HL-60 (cell line): ENCODE data around the gene AFF1.

Experiments
- DNase-seq, 2 experiments: peaks; one replicate each; pipeline ENCODE4 v3.0.0-alpha.2; 2010 to 2020; ENCODE audit warnings: low read depth in 1 of 2, low spot score in 1 of 2
- H3K27ac ChIP-seq: fragments of 250-450 bp; sonication (Bioruptor Pico); replicated peaks from 2 replicates; pipeline ENCODE4 v1.5.1; 2020; ENCODE audit warnings: mild to moderate bottlenecking, moderate library complexity
- H3K27me3 ChIP-seq: fragments of 250-450 bp; sonication (Bioruptor Pico); 2 replicates; pipeline ENCODE4 v1.5.1; 2021; ENCODE audit warnings: mild to moderate bottlenecking, moderate library complexity; ENCODE audit not compliant: insufficient read depth, poor library complexity, severe bottlenecking
- H3K4me3 ChIP-seq: replicated peaks from 2 replicates; pipeline ENCODE4 v1.5.1; 2011; ENCODE audit warnings: mild to moderate bottlenecking, control low read depth, low read length; ENCODE audit not compliant: insufficient read depth
- CTCF ChIP-seq: IDR thresholded peaks from one replicate; pipeline ENCODE4 v1.5.1; 2011; ENCODE audit warnings: low read length, control low read depth, inconsistent platforms; ENCODE audit not compliant: insufficient read depth
- GABPA ChIP-seq: IDR thresholded peaks from 2 replicates; pipeline ENCODE4 v1.6.1; 2012; ENCODE audit warnings: low read depth
- POLR2AphosphoS5 ChIP-seq: IDR thresholded peaks from 2 replicates; pipeline ENCODE4 v1.6.1; 2012; ENCODE audit warnings: low read depth
- REST ChIP-seq: IDR thresholded peaks from 2 replicates; pipeline ENCODE4 v1.6.1; 2012; ENCODE audit warnings: low read depth; ENCODE audit not compliant: insufficient replicate concordance
- SPI1 ChIP-seq: IDR thresholded peaks from 2 replicates; pipeline ENCODE4 v1.6.1; 2012; ENCODE audit warnings: low read depth, mild to moderate bottlenecking, borderline replicate concordance

The AFF1 gene

DNA sequence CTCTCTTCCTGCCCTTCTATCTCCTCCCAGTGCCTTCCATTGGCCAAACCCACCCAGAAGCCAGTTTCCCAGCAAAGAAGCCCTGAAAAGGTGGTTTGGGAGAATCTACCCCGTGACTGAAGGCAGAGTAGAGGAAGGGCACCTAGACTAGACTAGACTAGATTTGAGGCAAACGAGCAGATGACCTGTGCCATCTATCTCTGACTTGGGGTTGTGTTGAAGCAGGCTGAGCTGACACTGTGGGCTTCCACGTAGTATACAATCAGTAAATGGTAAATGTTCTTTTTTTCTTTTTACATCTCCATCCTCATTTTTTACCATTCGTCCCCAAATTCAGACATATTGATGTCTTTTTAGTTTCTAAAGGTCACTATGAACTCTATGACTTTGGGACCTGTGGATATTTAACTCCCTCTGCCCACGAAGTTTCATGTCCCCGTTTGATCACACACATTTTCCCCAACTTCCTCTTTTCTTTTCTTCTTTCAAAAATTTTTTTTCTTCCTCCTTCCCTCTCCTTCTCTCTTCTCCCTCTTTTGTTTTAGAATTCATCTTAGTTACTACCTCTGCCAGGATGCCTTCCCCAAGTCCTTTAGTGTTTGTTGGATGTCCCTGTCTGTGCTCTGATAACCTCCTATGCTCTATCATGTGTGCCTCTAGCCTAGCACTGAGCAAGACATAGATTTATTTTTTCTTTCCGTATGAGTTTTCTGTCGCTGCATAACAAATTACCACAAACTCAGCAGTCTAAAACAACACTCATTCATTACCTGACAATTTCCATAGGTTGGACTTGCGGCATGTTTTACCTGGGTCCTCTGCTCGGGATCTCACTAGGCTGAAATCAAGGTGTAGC lies 6.2 kb upstream of the AFF1 start:
- no peak overlapping the region for H3K4me3 ChIP-seq
- peak overlapping the region; percentile 49 for H3K27ac ChIP-seq
- TF ChIP-seq CTCF = no peak
- no peak for TF ChIP-seq POLR2AphosphoS5
- TF ChIP-seq REST = no peak
- no peak for TF ChIP-seq GABPA
- TF ChIP-seq SPI1 = peak; percentile 53; the same call in 1 of the 2 replicates
- no peaks in the 10 kb centered on the region for H3K27me3 ChIP-seq
- no peak for DNase-seq

DNA sequence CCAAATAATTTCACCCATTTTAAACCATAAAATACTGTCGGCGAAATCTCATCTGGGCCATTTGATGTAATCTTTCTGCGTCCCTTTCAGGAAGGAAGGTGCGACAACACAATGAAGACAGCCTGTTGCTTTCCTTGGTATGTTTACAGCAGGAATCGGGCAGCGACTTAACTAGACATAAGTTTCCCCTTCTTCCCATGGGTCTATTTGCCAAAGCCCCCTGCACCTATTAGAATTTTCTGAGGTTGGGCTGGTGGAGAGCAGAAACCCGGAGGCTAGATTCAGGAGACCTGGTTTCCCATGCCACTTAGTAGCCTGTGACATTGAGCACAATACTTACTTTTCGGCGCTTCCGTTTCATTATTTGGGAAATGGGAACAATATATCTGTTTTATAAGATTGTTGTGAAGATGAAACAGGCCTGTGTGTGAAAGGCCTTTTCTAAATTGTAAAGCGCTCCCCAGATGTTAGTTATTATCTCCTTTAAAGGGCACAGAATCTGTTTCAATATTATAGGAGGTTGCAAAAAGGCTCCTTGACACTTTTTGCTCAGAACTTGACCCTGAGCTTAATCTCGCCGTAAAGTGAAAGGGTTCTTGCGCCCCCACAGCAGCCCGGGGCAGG lies 552 bp upstream of the AFF1 start:
- peak in 1 of 2 experiments; percentile 32 for DNase-seq
- Histone ChIP-seq H3K27ac (peak overlapping the region; percentile 85), H3K4me3 (peak overlapping the region; percentile 65), H3K27me3 (no peaks in the 10 kb centered on the region)
- TF ChIP-seq CTCF = no peak
- TF ChIP-seq REST = no peak

DNA sequence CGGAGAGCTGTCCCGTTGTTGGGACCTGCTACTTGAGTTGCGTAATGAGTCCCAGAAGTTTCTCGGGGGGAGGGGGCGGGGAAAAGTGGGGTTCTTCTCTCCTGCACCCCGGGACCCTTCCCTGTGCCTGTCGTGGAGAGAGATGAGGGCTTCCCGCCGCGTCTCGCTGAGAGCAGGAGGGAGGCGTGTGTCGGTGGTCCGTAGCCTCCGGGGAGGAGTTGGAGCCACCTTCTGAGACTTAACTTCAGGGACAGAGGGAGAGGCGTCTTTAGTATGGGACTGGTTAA lies 698 bp downstream of the AFF1 start:
- H3K27me3 ChIP-seq = no peaks in the 10 kb centered on the region
- no peak for TF ChIP-seq GABPA
- no peak for TF ChIP-seq REST
- TF ChIP-seq POLR2AphosphoS5 = no peak
- TF ChIP-seq SPI1 = no peak
- TF ChIP-seq CTCF = no peak

More for the DNA sequence above, 698 bp downstream of the AFF1 start:
- DNase-seq = no peak
- peak overlapping the region; percentile 92 for H3K4me3 ChIP-seq
- peak overlapping the region; percentile 94 for H3K27ac ChIP-seq
